Measurements from ENCODE around the gene SLC35G1. TPM values are rescaled to one million over a fixed set of nuclear protein-coding genes. Genes with fewer than 3 reads are reported as not detected.

Gene SLC35G1
- total and polyA plus RNA-seq, 2 of the 8 experiments (the other 6 are each of a cell fraction or from before 2014, with no cell fraction given), result 6.2 to 6.4 TPM

- Histone ChIP-seq H4K91ac (replicated peaks; ENCODE audit: insufficient read length, low read length) (no peak overlapping the region), H3K9ac (replicated peaks in 1 of 4; ENCODE audit: extremely low read depth in 1 of 4, low read depth in 3 of 4, low read length in 3 of 4) (no peak overlapping the region), H2BK20ac (ENCODE audit: low read length) (no peak overlapping the region), H2BK12ac (ENCODE audit: low read depth, low read length) (no peak overlapping the region), H3K9me3 (ENCODE audit: insufficient read depth in 2 of 2, low read depth in 1 of 2, low read length in 1 of 2) (no peaks in the 10 kb centered on the region), H2BK120ac (replicated peaks; ENCODE audit: low read depth, low read length) (no peak overlapping the region), H3K4me2 (ENCODE audit: insufficient read depth in 1 of 2, low read depth in 2 of 2, low read length in 2 of 2) (no peak overlapping the region), H3K79me1 (ENCODE audit: low read depth, low read length) (no peaks in the 10 kb centered on the region), H3K23me2 (ENCODE audit: low read depth, low read length) (no peaks in the 10 kb centered on the region), H3K56ac (replicated peaks; ENCODE audit: insufficient read length, low read depth, low read length) (no peak overlapping the region), H3K36me3 (ENCODE audit: control insufficient read depth in 2 of 4, insufficient read depth in 4 of 4, low read length in 3 of 4) (peaks cover 0 to 4% (median 0%) of the 10 kb centered on the region in 4 experiments; a peak in 3 of 8 replicates), H3K4me3 (ENCODE audit: extremely low read depth in 1 of 4, insufficient read depth in 2 of 4, low read depth in 3 of 4, low read length in 4 of 4) (no peak overlapping the region), H4K8ac (ENCODE audit: extremely low read depth, insufficient read depth, low read length) (no peak overlapping the region), H3K14ac (ENCODE audit: insufficient read length) (no peak overlapping the region), H2BK5ac (ENCODE audit: low read depth, low read length) (no peak overlapping the region), H3K23ac (ENCODE audit: insufficient read length) (no peak overlapping the region), H3K79me2 (ENCODE audit: control insufficient read depth in 1 of 2, insufficient read depth in 2 of 2, low read length in 2 of 2) (no peaks in the 10 kb centered on the region), H3K18ac (ENCODE audit: extremely low read depth, low read length) (no peak overlapping the region), H3K4me1 (replicated peaks in 1 of 4; ENCODE audit: control insufficient read depth in 3 of 4, insufficient read depth in 4 of 4, low read length in 3 of 4) (peaks cover 0 to 1% (median 0%) of the 10 kb centered on the region in 4 experiments; a peak in 2 of 7 replicates), H2BK15ac (ENCODE audit: low read length) (no peak overlapping the region), H4K5ac (ENCODE audit: insufficient read length, low read depth, low read length) (no peak overlapping the region), H3K4ac (replicated peaks; ENCODE audit: insufficient read length, low read depth, low read length) (no peak overlapping the region), H4K20me1 (replicated peaks in 1 of 2; ENCODE audit: control insufficient read depth in 1 of 2, insufficient read depth in 2 of 2, low read length in 2 of 2) (no peaks in the 10 kb centered on the region), H2AFZ (ENCODE audit: low read length) (no peak overlapping the region), H3K27ac (ENCODE audit: low read depth, low read length) (no peak overlapping the region), H3K27me3 (replicated peaks in 1 of 4; ENCODE audit: control insufficient read depth in 3 of 4, extremely low read depth in 1 of 4, insufficient read depth in 3 of 4, low read length in 3 of 4) (no peaks in the 10 kb centered on the region), H2AK5ac (ENCODE audit: low read depth, low read length) (no peak overlapping the region)
- WGBS, 2 experiments (ENCODE audit: extremely low coverage in 1 of 2, insufficient coverage in 1 of 2, insufficient read length in 1 of 2, insufficient replicate concordance in 2 of 2, low coverage in 1 of 2, low lambda C conversion rate in 2 of 2, missing lambda C conversion rate in 1 of 2), result 93% methylated on average over 2 of the region's 2 CpGs; no CpG with 5 or more reads in 1 of the 2 experiments
- DNase-seq (ENCODE audit: low read depth in 1 of 2, low spot score in 2 of 2), result no peak
- ChIA-PET CTCF (ENCODE audit: partially characterized antibody) (interaction anchor here (3.8 kb wide), 1 partner anchor 13 kb away, joined by 23 read pairs; no protein-coding TSS in a partner anchor), POLR2A (ENCODE audit: partially characterized antibody) (no interaction called here)
- FAIRE-seq, result no peak
- TF ChIP-seq EGR1 (IDR thresholded peaks at IDR 0.05; ENCODE audit: borderline replicate concordance, low read depth, low read length) (no peak), CREB1 (IDR thresholded peaks at IDR 0.05) (no peak), YY1 (IDR thresholded peaks at IDR 0.05; ENCODE audit: low read depth, low read length) (no peak), CBX8 (IDR thresholded peaks at IDR 0.05; ENCODE audit: borderline replicate concordance, low read depth, low read length) (no peak), SP1 (IDR thresholded peaks at IDR 0.05; ENCODE audit: low read depth, low read length) (no peak), PHF8 (conservative IDR thresholded peaks at IDR 0.05; ENCODE audit: low read depth, low read length) (no peak), CTCF (IDR thresholded peaks at IDR 0.05; ENCODE audit: control extremely low read depth in 1 of 3, insufficient read depth in 1 of 3, low read depth in 1 of 3, low read length in 3 of 3) (no peak), KDM1A (IDR thresholded peaks at IDR 0.05; ENCODE audit: borderline replicate concordance, low read length) (no peak), TAF7 (optimal IDR thresholded peaks at IDR 0.05; ENCODE audit: borderline replicate concordance, low read depth, low read length) (no peak)
These were observed 9.3 kb downstream of the SLC35G1 start for GRCh38 chr10:93903051-93903450.

Measured in H1 (cell line).